Gastrocnemius medialis (tissue), 4 donors: ENCODE results near the gene LRRN3.

Experiments
- CTCF ChIP-seq, 5 experiments: fragments of 450-650 bp in 3 of 5; fragments of 200-600 bp in 2 of 5; sonication (generic) in 2 of 5; IDR thresholded peaks in 4 of 5; conservative IDR thresholded peaks in 1 of 5; 1 replicate in 4 of 5; 2 replicates in 1 of 5; pipeline ENCODE4 v1.5.1; 2016 to 2019; ENCODE audit warnings: antibody characterized with exemption in 5 of 5, mild to moderate bottlenecking in 3 of 5, moderate library complexity in 3 of 5
- POLR2A ChIP-seq, 2 donors: fragments of 450-650 bp; IDR thresholded peaks; one replicate each; pipeline ENCODE4 v1.6.1; 2017; ENCODE audit warnings: antibody characterized with exemption in 2 of 2, mild to moderate bottlenecking in 2 of 2, moderate library complexity in 2 of 2

GRCh38 chr7:111112439-111112838 is 21.5 kb downstream of the LRRN3 start:
- TF ChIP-seq CTCF (IDR thresholded peaks at IDR 0.05 in 4 of 5, conservative IDR thresholded peaks at IDR 0.05 in 1 of 5): no peak
- TF ChIP-seq POLR2A (IDR thresholded peaks at IDR 0.05): no peak
